GM23338 (cell line): ENCODE data around the gene TMUB1. TPM values are rescaled to one million over a fixed set of nuclear protein-coding genes. Genes with fewer than 3 reads are reported as not detected.

Experiments used
- ATAC-seq: fragments of 200-7000 bp; cut with Tn5 transposase; 3 replicates; pipeline ENCODE4 v1.9.1; 2020
- DNase-seq: peaks from one replicate; pipeline ENCODE4 v3.0.0-alpha.2; 2015; ENCODE audit warnings: low spot score
- H2AFZ ChIP-seq: fragments of 200-600 bp; sonication (generic); 2 replicates; pipeline ENCODE4 v1.8.0; 2016; ENCODE audit warnings: antibody characterized with exemption, mild to moderate bottlenecking, moderate library complexity
- H3F3A ChIP-seq: fragments of 200-600 bp; sonication (generic); replicated peaks from 2 replicates; pipeline ENCODE4 v1.8.0; 2017; ENCODE audit warnings: antibody characterized with exemption, mixed run types, low read depth
- H3K27ac ChIP-seq: fragments of 200-600 bp; sonication (generic); 2 replicates; pipeline ENCODE4 v1.6.1; 2016; ENCODE audit warnings: low read depth
- H3K27me3 ChIP-seq: fragments of 200-600 bp; sonication (generic); 2 replicates; pipeline ENCODE4 v1.8.0; 2016; ENCODE audit warnings: mild to moderate bottlenecking, mixed run types, moderate library complexity; ENCODE audit not compliant: insufficient read depth
- H3K36me3 ChIP-seq: fragments of 200-600 bp; sonication (generic); 2 replicates; pipeline ENCODE4 v1.8.0; 2016; ENCODE audit warnings: mild to moderate bottlenecking; ENCODE audit not compliant: insufficient read depth
- H3K4me1 ChIP-seq: fragments of 200-600 bp; sonication (generic); 2 replicates; pipeline ENCODE4 v1.8.0; 2016; ENCODE audit warnings: mild to moderate bottlenecking, moderate library complexity; ENCODE audit not compliant: insufficient read depth
- H3K4me2 ChIP-seq: fragments of 200-600 bp; sonication (generic); 2 replicates; pipeline ENCODE4 v1.7.1; 2017; ENCODE audit warnings: mixed run types
- H3K4me3 ChIP-seq: fragments of 200-600 bp; sonication (generic); 2 replicates; pipeline ENCODE4 v1.6.1; 2016; ENCODE audit warnings: mixed run types
- H3K79me2 ChIP-seq: fragments of 200-600 bp; sonication (generic); replicated peaks from 2 replicates; pipeline ENCODE4 v1.8.0; 2017; ENCODE audit warnings: mild to moderate bottlenecking; ENCODE audit not compliant: insufficient read depth
- H3K9me2 ChIP-seq: fragments of 200-600 bp; sonication (generic); 2 replicates; pipeline ENCODE4 v1.8.0; 2017; ENCODE audit not compliant: insufficient read depth
- H4K20me1 ChIP-seq: fragments of 200-600 bp; sonication (generic); replicated peaks from 2 replicates; pipeline ENCODE4 v1.8.0; 2017; ENCODE audit warnings: mild to moderate bottlenecking; ENCODE audit not compliant: insufficient read depth
- H3K27ac Mint-ChIP-seq: 2 replicates; pipeline ENCODE4 v1.8.0; 2020; ENCODE audit warnings: inconsistent platforms, mild to moderate bottlenecking, moderate library complexity, mixed read lengths
- H3K27me3 Mint-ChIP-seq: 3 replicates; pipeline ENCODE4 v1.8.0; 2022; ENCODE audit warnings: low read depth, mild to moderate bottlenecking, moderate library complexity, mixed read lengths, inconsistent platforms; ENCODE audit not compliant: insufficient read depth, poor library complexity
- H3K36me3 Mint-ChIP-seq: 3 replicates; pipeline ENCODE4 v1.8.0; 2021; ENCODE audit warnings: low read depth, mild to moderate bottlenecking, inconsistent platforms, moderate library complexity, mixed read lengths
- H3K4me1 Mint-ChIP-seq: 3 replicates; pipeline ENCODE4 v1.8.0; 2020; ENCODE audit warnings: mild to moderate bottlenecking, inconsistent platforms, mixed read lengths
- H3K4me3 Mint-ChIP-seq: 3 replicates; pipeline ENCODE4 v1.8.0; 2021; ENCODE audit warnings: moderate library complexity, mild to moderate bottlenecking, inconsistent platforms, mixed read lengths
- H3K9me3 Mint-ChIP-seq: 3 replicates; pipeline ENCODE4 v1.8.0; 2020; ENCODE audit warnings: moderate library complexity, mild to moderate bottlenecking, inconsistent platforms, mixed read lengths
- CREB1 ChIP-seq: fragments of 250-450 bp; sonication (Bioruptor Pico); IDR thresholded peaks from 2 replicates; pipeline ENCODE4 v1.5.0; 2020; ENCODE audit warnings: low read depth, mild to moderate bottlenecking, moderate library complexity
- EZH2 ChIP-seq: fragments of 200-600 bp; sonication (generic); IDR thresholded peaks from one replicate; pipeline ENCODE4 v1.8.0; 2017; ENCODE audit warnings: antibody characterized with exemption, mild to moderate bottlenecking, low read depth; ENCODE audit not compliant: unreplicated experiment
- EZH2phosphoT487 ChIP-seq: fragments of 200-600 bp; sonication (generic); IDR thresholded peaks from one replicate; pipeline ENCODE4 v1.8.1; 2018; ENCODE audit warnings: antibody characterized with exemption; ENCODE audit not compliant: unreplicated experiment
- JUNB ChIP-seq: IDR thresholded peaks from one replicate; pipeline ENCODE4 v1.6.1; 2016; ENCODE audit warnings: antibody characterized with exemption; ENCODE audit not compliant: unreplicated experiment
- NANOG ChIP-seq: IDR thresholded peaks from 2 replicates; pipeline ENCODE4 v1.6.1; 2016; ENCODE audit warnings: antibody characterized with exemption, borderline replicate concordance
- POLR2AphosphoS5 ChIP-seq: IDR thresholded peaks from 2 replicates; pipeline ENCODE4 v1.6.1; 2016; ENCODE audit warnings: antibody characterized with exemption, low read depth
- ZNF114 ChIP-seq: fragments of 250-450 bp; sonication (Bioruptor Pico); IDR thresholded peaks from 2 replicates; pipeline ENCODE4 v1.5.0; 2020; ENCODE audit warnings: mild to moderate bottlenecking, moderate library complexity
- polyA plus RNA-seq: library from polyadenylated mRNA; unstranded; fragments of >200 nt; fragmentation: Nextera tagmentation; extraction: Ambion mirVana; gene quantifications from 2 replicates; pipeline ENCODE4 v1.2.1, GENCODE V29; 2016
- total RNA-seq: library from RNA; depleted of rRNA; stranded (reverse); fragments of >200 nt; shearing (Covaris generic); gene quantifications from 2 replicates; pipeline ENCODE4 v1.2.3, GENCODE V29; 2014
- TF ChIP-seq, protein P1 (sequence below): IDR thresholded peaks from 2 replicates; pipeline ENCODE4 v1.6.1; 2016; ENCODE audit warnings: antibody characterized with exemption
- TF ChIP-seq, protein P2 (sequence below): IDR thresholded peaks from one replicate; pipeline ENCODE4 v1.6.1; 2018; ENCODE audit warnings: antibody characterized with exemption; ENCODE audit not compliant: unreplicated experiment
- TF ChIP-seq, protein P3 (sequence below): fragments of 250-450 bp; sonication (Bioruptor Pico); IDR thresholded peaks from 2 replicates; pipeline ENCODE4 v1.5.0; 2020; ENCODE audit warnings: mild to moderate bottlenecking, moderate library complexity

Gene TMUB1
- total and polyA plus RNA-seq, 2 experiments from 2014 or later = 47.6 to 61.1 TPM

- Histone ChIP-seq H3K4me2 (peak overlapping the region; percentile 60), H3K36me3 (no peaks in the 10 kb centered on the region), H2AFZ (no peak overlapping the region), H3K4me1 (peaks cover 52% of the 10 kb centered on the region), H3K27me3 (no peaks in the 10 kb centered on the region), H3F3A (peaks cover 16% of the 10 kb centered on the region; the same call in 1 of the 2 replicates), H3K9me2 (no peaks in the 10 kb centered on the region), H4K20me1 (peaks cover 11% of the 10 kb centered on the region; the same call in 1 of the 2 replicates), H3K27ac (no peak overlapping the region; the same call in 1 of the 2 replicates), H3K79me2 (peaks cover 71% of the 10 kb centered on the region), H3K4me3 (no peak overlapping the region)
- Mint-ChIP-seq H3K4me3 (no peak overlapping the region), H3K36me3 (peaks cover 2% of the 10 kb centered on the region; the same call in 2 of the 3 replicates), H3K9me3 (no peaks in the 10 kb centered on the region), H3K4me1 (peaks cover 42% of the 10 kb centered on the region), H3K27ac (no peak overlapping the region), H3K27me3 (peaks cover 10% of the 10 kb centered on the region)
- ATAC-seq (no peak), DNase-seq (no peak)
- no peak for TF ChIP-seq CREB1 (CRISPR knock-in tag)
- TF ChIP-seq, protein P1, sequence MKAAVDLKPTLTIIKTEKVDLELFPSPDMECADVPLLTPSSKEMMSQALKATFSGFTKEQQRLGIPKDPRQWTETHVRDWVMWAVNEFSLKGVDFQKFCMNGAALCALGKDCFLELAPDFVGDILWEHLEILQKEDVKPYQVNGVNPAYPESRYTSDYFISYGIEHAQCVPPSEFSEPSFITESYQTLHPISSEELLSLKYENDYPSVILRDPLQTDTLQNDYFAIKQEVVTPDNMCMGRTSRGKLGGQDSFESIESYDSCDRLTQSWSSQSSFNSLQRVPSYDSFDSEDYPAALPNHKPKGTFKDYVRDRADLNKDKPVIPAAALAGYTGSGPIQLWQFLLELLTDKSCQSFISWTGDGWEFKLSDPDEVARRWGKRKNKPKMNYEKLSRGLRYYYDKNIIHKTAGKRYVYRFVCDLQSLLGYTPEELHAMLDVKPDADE = no peak
- no peak for TF ChIP-seq EZH2phosphoT487
- TF ChIP-seq POLR2AphosphoS5 = no peak
- TF ChIP-seq EZH2 = no peak
- TF ChIP-seq JUNB = no peak
- no peak for TF ChIP-seq ZNF114 (CRISPR knock-in tag)
These were observed 19.7 kb upstream of the TMUB1 start for GRCh38 chr7:151102991-151103390.

DNA sequence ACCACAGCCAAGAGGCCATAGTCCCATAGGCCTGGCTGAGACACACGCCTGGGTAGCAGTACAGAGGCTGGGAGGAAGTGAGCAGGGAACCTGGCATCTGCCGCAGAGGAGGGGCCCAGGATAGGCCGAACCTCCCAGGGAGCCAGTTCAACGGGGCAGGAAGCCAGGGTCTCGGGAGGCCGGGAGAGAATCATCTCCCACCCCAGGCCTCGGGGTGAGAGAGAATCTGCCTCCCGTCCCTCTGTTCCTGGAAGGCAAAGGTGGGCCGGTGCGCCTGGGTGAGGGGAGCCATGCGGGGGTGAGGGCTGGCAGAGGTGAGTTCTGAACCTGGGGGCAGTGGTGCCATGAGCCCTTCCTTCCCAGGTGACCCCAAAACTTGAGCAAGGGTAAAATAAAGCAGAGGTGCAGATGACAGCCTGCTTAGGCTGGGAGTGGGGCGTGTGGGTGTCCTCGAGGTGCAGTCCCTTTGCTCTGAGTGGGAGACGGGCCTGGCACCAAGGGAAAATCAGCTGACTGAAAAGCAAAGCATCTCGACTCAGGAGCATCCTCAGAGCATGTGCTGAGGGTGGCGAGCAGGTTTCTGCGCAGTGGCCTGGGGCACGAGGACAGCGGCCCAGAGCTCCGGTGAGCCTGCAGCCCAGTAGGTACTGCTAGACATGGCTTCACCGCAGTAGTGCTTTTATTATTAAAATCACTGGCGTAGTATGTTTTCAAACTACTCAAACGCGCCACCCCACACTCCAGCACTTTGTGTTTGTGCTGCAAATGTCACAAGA is 18.5 kb upstream of the TMUB1 start:
- Histone ChIP-seq H2AFZ (no peak overlapping the region), H3K27me3 (no peaks in the 10 kb centered on the region), H3K4me1 (peaks cover 52% of the 10 kb centered on the region), H3K9me2 (no peaks in the 10 kb centered on the region), H3K27ac (no peak overlapping the region), H3K79me2 (peaks cover 78% of the 10 kb centered on the region), H3K36me3 (no peaks in the 10 kb centered on the region), H3K4me2 (no peak overlapping the region), H3K4me3 (no peak overlapping the region), H3F3A (peaks cover 16% of the 10 kb centered on the region; the same call in 1 of the 2 replicates), H4K20me1 (peaks cover 11% of the 10 kb centered on the region; the same call in 1 of the 2 replicates)
- no peaks in the 10 kb centered on the region for H3K9me3 Mint-ChIP-seq
- TF ChIP-seq, protein P2, sequence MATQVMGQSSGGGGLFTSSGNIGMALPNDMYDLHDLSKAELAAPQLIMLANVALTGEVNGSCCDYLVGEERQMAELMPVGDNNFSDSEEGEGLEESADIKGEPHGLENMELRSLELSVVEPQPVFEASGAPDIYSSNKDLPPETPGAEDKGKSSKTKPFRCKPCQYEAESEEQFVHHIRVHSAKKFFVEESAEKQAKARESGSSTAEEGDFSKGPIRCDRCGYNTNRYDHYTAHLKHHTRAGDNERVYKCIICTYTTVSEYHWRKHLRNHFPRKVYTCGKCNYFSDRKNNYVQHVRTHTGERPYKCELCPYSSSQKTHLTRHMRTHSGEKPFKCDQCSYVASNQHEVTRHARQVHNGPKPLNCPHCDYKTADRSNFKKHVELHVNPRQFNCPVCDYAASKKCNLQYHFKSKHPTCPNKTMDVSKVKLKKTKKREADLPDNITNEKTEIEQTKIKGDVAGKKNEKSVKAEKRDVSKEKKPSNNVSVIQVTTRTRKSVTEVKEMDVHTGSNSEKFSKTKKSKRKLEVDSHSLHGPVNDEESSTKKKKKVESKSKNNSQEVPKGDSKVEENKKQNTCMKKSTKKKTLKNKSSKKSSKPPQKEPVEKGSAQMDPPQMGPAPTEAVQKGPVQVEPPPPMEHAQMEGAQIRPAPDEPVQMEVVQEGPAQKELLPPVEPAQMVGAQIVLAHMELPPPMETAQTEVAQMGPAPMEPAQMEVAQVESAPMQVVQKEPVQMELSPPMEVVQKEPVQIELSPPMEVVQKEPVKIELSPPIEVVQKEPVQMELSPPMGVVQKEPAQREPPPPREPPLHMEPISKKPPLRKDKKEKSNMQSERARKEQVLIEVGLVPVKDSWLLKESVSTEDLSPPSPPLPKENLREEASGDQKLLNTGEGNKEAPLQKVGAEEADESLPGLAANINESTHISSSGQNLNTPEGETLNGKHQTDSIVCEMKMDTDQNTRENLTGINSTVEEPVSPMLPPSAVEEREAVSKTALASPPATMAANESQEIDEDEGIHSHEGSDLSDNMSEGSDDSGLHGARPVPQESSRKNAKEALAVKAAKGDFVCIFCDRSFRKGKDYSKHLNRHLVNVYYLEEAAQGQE = no peak
- TF ChIP-seq, protein P3, sequence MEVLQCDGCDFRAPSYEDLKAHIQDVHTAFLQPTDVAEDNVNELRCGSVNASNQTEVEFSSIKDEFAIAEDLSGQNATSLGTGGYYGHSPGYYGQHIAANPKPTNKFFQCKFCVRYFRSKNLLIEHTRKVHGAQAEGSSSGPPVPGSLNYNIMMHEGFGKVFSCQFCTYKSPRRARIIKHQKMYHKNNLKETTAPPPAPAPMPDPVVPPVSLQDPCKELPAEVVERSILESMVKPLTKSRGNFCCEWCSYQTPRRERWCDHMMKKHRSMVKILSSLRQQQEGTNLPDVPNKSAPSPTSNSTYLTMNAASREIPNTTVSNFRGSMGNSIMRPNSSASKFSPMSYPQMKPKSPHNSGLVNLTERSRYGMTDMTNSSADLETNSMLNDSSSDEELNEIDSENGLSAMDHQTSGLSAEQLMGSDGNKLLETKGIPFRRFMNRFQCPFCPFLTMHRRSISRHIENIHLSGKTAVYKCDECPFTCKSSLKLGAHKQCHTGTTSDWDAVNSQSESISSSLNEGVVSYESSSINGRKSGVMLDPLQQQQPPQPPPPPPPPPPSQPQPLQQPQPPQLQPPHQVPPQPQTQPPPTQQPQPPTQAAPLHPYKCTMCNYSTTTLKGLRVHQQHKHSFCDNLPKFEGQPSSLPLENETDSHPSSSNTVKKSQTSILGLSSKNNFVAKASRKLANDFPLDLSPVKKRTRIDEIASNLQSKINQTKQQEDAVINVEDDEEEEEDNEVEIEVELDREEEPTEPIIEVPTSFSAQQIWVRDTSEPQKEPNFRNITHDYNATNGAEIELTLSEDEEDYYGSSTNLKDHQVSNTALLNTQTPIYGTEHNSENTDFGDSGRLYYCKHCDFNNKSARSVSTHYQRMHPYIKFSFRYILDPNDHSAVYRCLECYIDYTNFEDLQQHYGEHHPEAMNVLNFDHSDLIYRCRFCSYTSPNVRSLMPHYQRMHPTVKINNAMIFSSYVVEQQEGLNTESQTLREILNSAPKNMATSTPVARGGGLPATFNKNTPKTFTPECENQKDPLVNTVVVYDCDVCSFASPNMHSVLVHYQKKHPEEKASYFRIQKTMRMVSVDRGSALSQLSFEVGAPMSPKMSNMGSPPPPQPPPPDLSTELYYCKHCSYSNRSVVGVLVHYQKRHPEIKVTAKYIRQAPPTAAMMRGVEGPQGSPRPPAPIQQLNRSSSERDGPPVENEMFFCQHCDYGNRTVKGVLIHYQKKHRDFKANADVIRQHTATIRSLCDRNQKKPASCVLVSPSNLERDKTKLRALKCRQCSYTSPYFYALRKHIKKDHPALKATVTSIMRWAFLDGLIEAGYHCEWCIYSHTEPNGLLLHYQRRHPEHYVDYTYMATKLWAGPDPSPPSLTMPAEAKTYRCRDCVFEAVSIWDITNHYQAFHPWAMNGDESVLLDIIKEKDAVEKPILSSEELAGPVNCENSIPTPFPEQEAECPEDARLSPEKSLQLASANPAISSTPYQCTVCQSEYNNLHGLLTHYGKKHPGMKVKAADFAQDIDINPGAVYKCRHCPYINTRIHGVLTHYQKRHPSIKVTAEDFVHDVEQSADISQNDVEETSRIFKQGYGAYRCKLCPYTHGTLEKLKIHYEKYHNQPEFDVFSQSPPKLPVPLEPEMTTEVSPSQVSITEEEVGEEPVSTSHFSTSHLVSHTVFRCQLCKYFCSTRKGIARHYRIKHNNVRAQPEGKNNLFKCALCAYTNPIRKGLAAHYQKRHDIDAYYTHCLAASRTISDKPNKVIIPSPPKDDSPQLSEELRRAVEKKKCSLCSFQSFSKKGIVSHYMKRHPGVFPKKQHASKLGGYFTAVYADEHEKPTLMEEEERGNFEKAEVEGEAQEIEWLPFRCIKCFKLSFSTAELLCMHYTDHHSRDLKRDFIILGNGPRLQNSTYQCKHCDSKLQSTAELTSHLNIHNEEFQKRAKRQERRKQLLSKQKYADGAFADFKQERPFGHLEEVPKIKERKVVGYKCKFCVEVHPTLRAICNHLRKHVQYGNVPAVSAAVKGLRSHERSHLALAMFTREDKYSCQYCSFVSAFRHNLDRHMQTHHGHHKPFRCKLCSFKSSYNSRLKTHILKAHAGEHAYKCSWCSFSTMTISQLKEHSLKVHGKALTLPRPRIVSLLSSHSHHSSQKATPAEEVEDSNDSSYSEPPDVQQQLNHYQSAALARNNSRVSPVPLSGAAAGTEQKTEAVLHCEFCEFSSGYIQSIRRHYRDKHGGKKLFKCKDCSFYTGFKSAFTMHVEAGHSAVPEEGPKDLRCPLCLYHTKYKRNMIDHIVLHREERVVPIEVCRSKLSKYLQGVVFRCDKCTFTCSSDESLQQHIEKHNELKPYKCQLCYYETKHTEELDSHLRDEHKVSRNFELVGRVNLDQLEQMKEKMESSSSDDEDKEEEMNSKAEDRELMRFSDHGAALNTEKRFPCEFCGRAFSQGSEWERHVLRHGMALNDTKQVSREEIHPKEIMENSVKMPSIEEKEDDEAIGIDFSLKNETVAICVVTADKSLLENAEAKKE (CRISPR knock-in tag) = no peak
- no peak for TF ChIP-seq NANOG
- H3K27me3 Mint-ChIP-seq = peaks cover 10% of the 10 kb centered on the region
- DNase-seq (no peak), ATAC-seq (no peak)
- no peak overlapping the region for H3K4me3 Mint-ChIP-seq
- peaks cover 42% of the 10 kb centered on the region for H3K4me1 Mint-ChIP-seq
- H3K27ac Mint-ChIP-seq = no peak overlapping the region
- peaks cover 8% of the 10 kb centered on the region; the same call in 2 of the 3 replicates for H3K36me3 Mint-ChIP-seq
